Fibroblast of mammary gland (primary cell): ENCODE results near the gene RABGAP1L.
"Not testable (repeated sequence)": the region's sequence is repeated elsewhere in the genome, so short reads cannot be mapped to it uniquely, and the experiment has no call there.

Experiments used
- DNase-seq: peaks from one replicate; pipeline ENCODE4 v3.0.0-alpha.2; 2010; ENCODE audit warnings: low read depth
- H3K4me3 ChIP-seq: 2 replicates; pipeline ENCODE4 v1.5.1; 2011; ENCODE audit warnings: low read depth, mild to moderate bottlenecking, low read length, moderate library complexity; ENCODE audit not compliant: control insufficient read depth
- TF ChIP-seq, protein P1 (sequence below): conservative IDR thresholded peaks from 2 replicates; pipeline ENCODE4 v1.5.1; 2011; ENCODE audit warnings: low read depth, low read length, inconsistent platforms; ENCODE audit not compliant: control insufficient read depth, insufficient read depth

Gene RABGAP1L

DNA sequence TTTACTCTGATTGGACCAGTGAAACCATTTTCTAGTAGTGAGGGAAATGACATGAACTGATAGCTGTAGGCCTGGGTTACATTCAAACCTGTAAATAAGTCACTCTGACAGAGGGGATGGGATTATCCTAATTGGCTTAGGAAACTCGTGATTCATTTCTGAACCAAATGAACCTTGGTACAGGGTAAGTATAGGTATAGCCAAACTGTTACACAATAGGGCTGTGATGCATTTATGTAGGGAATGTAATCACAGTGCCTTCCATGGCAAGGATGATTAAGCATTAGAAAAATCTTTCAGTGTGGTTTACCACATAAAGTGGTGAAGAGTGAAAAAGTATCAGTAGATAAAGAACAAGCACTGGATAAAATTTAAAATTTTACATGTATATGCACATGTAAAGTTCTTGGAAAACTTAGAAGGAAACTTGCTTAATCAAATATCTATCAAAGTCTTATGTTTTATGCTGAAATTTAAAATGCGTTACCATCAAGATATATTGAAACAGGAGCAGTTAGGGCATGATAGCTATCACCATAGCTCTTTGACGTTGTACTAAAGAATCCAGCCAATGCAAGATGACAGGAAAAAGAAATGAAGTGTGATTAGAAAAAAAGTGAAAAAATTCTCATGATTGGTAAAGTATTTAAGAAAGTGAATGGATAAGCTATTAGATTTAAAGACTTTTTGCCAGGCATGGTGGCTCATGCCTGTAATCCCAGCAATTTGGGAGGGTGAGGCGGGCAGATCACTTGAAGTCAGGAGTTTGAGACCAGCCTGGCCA lies 63.0 kb downstream of the RABGAP1L start:
- TF ChIP-seq, protein P1, sequence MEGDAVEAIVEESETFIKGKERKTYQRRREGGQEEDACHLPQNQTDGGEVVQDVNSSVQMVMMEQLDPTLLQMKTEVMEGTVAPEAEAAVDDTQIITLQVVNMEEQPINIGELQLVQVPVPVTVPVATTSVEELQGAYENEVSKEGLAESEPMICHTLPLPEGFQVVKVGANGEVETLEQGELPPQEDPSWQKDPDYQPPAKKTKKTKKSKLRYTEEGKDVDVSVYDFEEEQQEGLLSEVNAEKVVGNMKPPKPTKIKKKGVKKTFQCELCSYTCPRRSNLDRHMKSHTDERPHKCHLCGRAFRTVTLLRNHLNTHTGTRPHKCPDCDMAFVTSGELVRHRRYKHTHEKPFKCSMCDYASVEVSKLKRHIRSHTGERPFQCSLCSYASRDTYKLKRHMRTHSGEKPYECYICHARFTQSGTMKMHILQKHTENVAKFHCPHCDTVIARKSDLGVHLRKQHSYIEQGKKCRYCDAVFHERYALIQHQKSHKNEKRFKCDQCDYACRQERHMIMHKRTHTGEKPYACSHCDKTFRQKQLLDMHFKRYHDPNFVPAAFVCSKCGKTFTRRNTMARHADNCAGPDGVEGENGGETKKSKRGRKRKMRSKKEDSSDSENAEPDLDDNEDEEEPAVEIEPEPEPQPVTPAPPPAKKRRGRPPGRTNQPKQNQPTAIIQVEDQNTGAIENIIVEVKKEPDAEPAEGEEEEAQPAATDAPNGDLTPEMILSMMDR: no peak
- peak; percentile 94 for DNase-seq
- no peak overlapping the region for H3K4me3 ChIP-seq

DNA sequence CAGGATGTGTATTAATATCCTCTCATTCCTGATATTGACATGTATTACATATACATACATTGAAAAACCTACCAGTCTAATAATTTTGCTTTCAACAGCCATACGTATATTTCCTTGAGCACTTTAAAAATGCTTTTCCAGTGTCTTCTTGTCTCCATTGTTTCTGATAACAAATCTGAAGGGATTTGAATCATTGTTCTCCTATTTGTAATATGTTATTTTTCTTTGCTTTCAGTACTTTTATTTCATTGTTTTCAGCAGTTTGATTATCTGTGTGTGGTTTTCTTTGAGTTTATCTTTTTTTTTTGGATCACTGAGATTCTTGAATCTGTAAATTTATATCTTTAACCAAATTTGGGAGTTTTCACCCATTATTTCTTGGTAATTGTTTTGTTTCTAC lies 65.3 kb downstream of the RABGAP1L start:
- TF ChIP-seq, protein P1: no peak
- no peak overlapping the region for H3K4me3 ChIP-seq
- no peak for DNase-seq

DNA sequence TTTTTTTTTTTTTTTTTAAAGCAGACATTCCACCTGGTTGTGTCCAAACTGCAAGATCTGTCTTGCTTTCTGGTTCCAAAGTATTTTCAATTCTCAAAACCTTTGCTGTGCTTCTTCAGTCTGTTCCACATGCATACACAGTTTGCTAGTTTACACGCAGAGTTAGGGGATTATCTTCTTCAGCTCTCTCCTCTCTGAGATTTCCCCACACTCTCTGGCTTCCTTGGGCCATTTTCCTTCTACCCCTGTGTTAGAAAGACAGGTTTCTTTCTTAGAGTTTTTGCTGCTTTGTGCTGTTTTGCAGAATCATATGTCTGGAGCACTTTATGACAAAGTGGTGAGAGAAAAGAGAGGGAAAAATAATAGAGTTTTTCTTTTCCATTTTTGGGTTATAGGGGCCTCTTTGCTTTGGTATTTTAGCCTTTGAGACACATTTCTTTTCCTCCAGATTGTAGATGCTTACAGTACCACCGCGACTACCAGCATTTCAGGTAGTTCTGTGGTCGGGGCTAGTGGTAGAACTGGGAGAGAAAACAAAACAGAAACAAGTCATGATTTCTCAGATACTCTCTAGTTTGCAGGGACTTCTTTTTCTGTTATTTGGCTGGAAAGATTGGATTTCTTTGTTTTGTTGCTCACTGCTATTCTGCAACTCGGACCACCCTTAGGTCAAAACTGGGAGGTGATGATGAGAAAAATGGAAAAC lies 66.3 kb downstream of the RABGAP1L start:
- DNase-seq: no peak
- no peak overlapping the region for H3K4me3 ChIP-seq
- TF ChIP-seq, protein P1: no peak

DNA sequence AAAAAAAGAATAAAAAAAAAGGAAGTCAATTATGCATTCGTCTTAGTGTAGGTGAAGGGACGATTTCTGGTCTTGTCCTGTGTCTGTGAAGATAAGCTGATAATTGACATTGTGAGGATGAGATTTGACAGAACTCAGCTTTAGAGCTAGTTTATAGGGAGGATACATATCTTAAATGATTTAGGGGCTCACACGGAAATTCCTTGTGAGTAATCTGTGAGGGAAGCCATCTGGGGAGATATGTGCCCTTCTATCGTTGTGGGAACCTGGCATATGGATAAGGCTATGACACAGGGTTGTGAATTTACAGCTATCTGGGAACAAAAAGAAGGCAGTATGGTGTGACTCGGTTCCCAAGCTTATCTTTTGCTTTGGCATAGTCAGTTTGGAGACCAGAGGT lies 71.1 kb downstream of the RABGAP1L start:
- TF ChIP-seq, protein P1: no peak
- no peak overlapping the region for H3K4me3 ChIP-seq
- DNase-seq: peak; percentile 6

DNA sequence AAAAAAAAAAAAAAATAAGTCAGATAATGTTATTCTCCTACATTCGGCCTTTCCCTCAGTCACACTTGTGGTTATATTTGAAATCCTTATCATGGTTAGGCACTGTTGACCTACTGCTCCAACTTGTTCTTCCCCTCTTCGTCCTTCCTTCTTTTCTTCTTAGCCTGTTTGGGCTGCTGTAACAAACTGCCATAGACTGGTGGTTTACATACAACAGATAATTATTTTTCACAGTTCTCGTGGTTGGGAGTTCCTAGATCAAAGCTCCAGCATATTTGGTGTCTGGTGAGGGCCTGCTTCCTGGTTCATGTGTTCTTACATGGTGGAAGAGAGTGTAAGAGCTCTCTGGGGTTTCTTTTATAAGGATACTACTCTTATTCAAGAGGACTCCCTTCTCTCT lies 73.4 kb downstream of the RABGAP1L start:
- TF ChIP-seq, protein P1: no peak
- no peak overlapping the region for H3K4me3 ChIP-seq
- DNase-seq: no peak

DNA sequence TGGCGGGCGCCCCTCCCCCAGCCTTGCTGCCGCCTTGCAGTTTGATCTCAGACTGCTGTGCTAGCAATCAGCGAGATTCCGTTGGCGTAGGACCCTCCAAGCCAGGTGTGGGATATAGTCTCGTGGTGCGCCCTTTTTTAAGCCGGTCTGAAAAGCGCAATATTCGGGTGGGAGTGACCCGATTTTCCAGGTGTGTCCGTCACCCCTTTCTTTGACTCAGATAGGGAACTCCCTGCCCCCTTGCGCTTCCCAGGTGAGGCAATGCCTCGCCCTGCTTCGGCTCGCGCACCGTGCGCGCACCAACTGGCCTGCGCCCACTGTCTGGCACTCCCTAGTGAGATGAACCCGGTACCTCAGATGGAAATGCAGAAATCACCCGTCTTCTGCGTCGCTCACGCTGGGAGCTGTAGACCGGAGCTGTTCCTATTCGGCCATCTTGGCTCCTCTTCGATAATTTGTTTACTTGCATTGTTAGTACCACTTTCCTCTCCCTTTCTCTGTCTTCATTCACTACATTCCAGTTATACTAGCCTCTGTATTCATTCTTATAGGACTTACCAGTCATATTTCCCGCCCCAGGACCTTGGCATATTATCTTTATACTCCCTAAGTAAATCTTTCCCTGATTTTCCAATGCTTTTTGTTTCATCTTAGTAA lies 79.7 kb downstream of the RABGAP1L start:
- H3K4me3 ChIP-seq, DNase-seq: not testable (repeated sequence)

DNA sequence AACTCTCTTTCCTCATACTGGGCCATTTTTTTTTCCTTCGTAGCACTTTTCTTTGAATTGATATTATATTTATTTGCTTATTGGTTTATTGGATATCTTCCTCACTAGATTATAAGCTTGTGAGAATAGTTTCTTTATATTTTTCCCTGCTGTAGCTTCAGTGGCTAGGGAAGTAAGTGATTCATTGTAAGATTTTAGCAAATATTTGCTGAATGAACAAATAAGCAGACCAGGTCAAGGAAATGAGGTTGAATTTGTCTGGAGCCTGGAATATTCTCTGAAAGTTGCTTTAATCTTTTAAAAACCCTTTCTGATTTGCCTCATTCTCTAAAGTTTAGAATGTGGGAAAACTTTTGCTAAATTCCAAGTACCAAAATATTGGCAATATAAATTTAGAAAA lies 80.2 kb downstream of the RABGAP1L start:
- DNase-seq: no peak
- TF ChIP-seq, protein P1: no peak
- H3K4me3 ChIP-seq: no peak overlapping the region
